HEK293 (cell line): Measurements from ENCODE around the gene MYH13.

Source experiments
- ZNF391 ChIP-seq: fragments of 450-650 bp; formaldehyde crosslinking; IDR thresholded peaks from 2 replicates; pipeline ENCODE4 v1.5.1; 2016; ENCODE audit warnings: low read depth, missing biosample characterization, missing genetic modification characterization, borderline replicate concordance
- TF ChIP-seq, protein P1 (sequence below): fragments of 450-650 bp; formaldehyde crosslinking; IDR thresholded peaks from 2 replicates; pipeline ENCODE4 v1.5.1; 2016; ENCODE audit warnings: missing biosample characterization, missing genetic modification characterization

- TF ChIP-seq ZNF391 (tag by site-specific recombination): no peak
- TF ChIP-seq, protein P1, sequence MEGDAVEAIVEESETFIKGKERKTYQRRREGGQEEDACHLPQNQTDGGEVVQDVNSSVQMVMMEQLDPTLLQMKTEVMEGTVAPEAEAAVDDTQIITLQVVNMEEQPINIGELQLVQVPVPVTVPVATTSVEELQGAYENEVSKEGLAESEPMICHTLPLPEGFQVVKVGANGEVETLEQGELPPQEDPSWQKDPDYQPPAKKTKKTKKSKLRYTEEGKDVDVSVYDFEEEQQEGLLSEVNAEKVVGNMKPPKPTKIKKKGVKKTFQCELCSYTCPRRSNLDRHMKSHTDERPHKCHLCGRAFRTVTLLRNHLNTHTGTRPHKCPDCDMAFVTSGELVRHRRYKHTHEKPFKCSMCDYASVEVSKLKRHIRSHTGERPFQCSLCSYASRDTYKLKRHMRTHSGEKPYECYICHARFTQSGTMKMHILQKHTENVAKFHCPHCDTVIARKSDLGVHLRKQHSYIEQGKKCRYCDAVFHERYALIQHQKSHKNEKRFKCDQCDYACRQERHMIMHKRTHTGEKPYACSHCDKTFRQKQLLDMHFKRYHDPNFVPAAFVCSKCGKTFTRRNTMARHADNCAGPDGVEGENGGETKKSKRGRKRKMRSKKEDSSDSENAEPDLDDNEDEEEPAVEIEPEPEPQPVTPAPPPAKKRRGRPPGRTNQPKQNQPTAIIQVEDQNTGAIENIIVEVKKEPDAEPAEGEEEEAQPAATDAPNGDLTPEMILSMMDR (tag by site-specific recombination): no peak
These were observed 23.8 kb upstream of the MYH13 start for GRCh38 chr17:10396524-10397163.
